GM12878 (cell line): ENCODE data around the gene FOXA1.

Experiments used
- EGR1 ChIP-seq, 2 experiments: IDR thresholded peaks; 1 replicate in 1 of 2; 2 replicates in 1 of 2; pipeline ENCODE4 v1.6.1; 2011 to 2012; ENCODE audit warnings: low read depth in 2 of 2, low read length in 2 of 2, borderline replicate concordance in 1 of 2, mild to moderate bottlenecking in 1 of 2, moderate library complexity in 1 of 2
- GABPA ChIP-seq: IDR thresholded peaks from 2 replicates; pipeline ENCODE4 v1.6.1; 2014; ENCODE audit warnings: antibody characterized with exemption, low read depth, mild to moderate bottlenecking, inconsistent platforms
- TF ChIP-seq, protein P1 (sequence below): fragments of 450-650 bp; IDR thresholded peaks from 2 replicates; pipeline ENCODE4 v1.6.1; 2017; ENCODE audit warnings: mild to moderate bottlenecking
- TF ChIP-seq, protein P2 (sequence below): IDR thresholded peaks from 2 replicates; pipeline ENCODE4 v1.6.1; 2012; ENCODE audit warnings: low read depth, low read length, improper control_type of control experiment
- TF ChIP-seq, protein P3 (sequence below), 3 experiments: IDR thresholded peaks in 2 of 3; conservative IDR thresholded peaks in 1 of 3; 2 replicates each; pipeline ENCODE4 v1.5.1; 2011; ENCODE audit warnings: low read depth in 3 of 3, low read length in 3 of 3, mild to moderate bottlenecking in 3 of 3, control low read depth in 2 of 3, moderate library complexity in 2 of 3, inconsistent platforms in 1 of 3, mixed read lengths in 1 of 3; ENCODE audit not compliant: control insufficient read depth in 2 of 3, insufficient read depth in 1 of 3; ENCODE audit errors: extremely low read depth in 1 of 3

DNA sequence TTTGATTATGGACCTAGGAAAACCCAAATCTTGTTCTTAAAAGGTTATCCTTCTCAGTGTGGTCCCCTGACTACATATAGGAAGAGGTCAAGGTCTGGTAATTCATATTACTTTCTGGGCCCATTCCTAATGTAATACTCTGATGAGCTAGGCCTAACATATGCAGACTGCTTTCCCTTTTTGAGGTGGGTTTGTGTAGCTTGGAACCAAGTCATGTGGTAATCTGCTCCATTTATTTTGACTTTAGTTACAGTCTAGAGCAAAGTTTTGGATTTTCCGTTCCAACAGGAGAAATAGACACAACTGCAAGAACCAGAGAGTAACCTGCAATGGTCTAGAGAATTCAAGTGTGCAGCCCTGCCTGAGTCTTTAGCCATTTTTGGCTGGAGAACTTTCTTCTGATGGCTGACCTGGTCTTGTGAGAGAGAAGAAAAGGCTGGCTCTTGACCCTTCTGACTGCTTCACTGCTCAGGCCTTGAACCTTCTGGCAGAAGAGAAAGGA, 22.9 kb upstream of the FOXA1 start:
- TF ChIP-seq GABPA: no peak
- TF ChIP-seq, protein P1, sequence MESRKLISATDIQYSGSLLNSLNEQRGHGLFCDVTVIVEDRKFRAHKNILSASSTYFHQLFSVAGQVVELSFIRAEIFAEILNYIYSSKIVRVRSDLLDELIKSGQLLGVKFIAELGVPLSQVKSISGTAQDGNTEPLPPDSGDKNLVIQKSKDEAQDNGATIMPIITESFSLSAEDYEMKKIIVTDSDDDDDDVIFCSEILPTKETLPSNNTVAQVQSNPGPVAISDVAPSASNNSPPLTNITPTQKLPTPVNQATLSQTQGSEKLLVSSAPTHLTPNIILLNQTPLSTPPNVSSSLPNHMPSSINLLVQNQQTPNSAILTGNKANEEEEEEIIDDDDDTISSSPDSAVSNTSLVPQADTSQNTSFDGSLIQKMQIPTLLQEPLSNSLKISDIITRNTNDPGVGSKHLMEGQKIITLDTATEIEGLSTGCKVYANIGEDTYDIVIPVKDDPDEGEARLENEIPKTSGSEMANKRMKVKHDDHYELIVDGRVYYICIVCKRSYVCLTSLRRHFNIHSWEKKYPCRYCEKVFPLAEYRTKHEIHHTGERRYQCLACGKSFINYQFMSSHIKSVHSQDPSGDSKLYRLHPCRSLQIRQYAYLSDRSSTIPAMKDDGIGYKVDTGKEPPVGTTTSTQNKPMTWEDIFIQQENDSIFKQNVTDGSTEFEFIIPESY: no peak
- TF ChIP-seq EGR1 (IDR thresholded peaks at IDR 0.05; ENCODE audit: borderline replicate concordance in 1 of 2, low read depth in 2 of 2, low read length in 2 of 2): no peak
- TF ChIP-seq, protein P2, sequence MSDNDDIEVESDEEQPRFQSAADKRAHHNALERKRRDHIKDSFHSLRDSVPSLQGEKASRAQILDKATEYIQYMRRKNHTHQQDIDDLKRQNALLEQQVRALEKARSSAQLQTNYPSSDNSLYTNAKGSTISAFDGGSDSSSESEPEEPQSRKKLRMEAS: no peak
- TF ChIP-seq, protein P3, sequence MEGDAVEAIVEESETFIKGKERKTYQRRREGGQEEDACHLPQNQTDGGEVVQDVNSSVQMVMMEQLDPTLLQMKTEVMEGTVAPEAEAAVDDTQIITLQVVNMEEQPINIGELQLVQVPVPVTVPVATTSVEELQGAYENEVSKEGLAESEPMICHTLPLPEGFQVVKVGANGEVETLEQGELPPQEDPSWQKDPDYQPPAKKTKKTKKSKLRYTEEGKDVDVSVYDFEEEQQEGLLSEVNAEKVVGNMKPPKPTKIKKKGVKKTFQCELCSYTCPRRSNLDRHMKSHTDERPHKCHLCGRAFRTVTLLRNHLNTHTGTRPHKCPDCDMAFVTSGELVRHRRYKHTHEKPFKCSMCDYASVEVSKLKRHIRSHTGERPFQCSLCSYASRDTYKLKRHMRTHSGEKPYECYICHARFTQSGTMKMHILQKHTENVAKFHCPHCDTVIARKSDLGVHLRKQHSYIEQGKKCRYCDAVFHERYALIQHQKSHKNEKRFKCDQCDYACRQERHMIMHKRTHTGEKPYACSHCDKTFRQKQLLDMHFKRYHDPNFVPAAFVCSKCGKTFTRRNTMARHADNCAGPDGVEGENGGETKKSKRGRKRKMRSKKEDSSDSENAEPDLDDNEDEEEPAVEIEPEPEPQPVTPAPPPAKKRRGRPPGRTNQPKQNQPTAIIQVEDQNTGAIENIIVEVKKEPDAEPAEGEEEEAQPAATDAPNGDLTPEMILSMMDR (IDR thresholded peaks at IDR 0.05 in 2 of 3, conservative IDR thresholded peaks at IDR 0.05 in 1 of 3; ENCODE audit: control insufficient read depth in 2 of 3, extremely low read depth in 1 of 3, insufficient read depth in 1 of 3, low read depth in 3 of 3, low read length in 3 of 3): no peak
